DOHH2 (cell line): ENCODE results near the gene CLCN6.

Source experiments
- H3F3A ChIP-seq: fragments of 200-600 bp; sonication (generic), shearing (Covaris generic); 2 replicates; pipeline ENCODE4 v1.6.0; 2016; ENCODE audit warnings: antibody characterized with exemption, mild to moderate bottlenecking; ENCODE audit not compliant: control insufficient read depth, insufficient read depth
- H3K27ac ChIP-seq: fragments of 200-600 bp; sonication (generic); 2 replicates; pipeline ENCODE4 v1.5.1; 2014; ENCODE audit warnings: low read depth, mild to moderate bottlenecking, low read length, moderate library complexity
- H3K27me3 ChIP-seq: fragments of 200-600 bp; sonication (generic); 2 replicates; pipeline ENCODE4 v1.6.1; 2014; ENCODE audit warnings: mild to moderate bottlenecking, low read length, mixed read lengths; ENCODE audit not compliant: control insufficient read depth
- H3K36me3 ChIP-seq: fragments of 200-600 bp; sonication (generic); 2 replicates; pipeline ENCODE4 v1.6.1; 2014; ENCODE audit warnings: mild to moderate bottlenecking, low read length, moderate library complexity, mixed read lengths; ENCODE audit not compliant: control insufficient read depth
- H3K4me1 ChIP-seq: fragments of 200-600 bp; sonication (generic); 2 replicates; pipeline ENCODE4 v1.6.1; 2014; ENCODE audit warnings: mild to moderate bottlenecking, low read length, mixed read lengths; ENCODE audit not compliant: control insufficient read depth
- H3K4me2 ChIP-seq: fragments of 200-600 bp; sonication (generic); 2 replicates; pipeline ENCODE4 v1.6.0; 2014; ENCODE audit warnings: mild to moderate bottlenecking, low read length, moderate library complexity
- H3K4me3 ChIP-seq: fragments of 200-600 bp; sonication (generic); 2 replicates; pipeline ENCODE4 v1.5.1; 2014; ENCODE audit warnings: mild to moderate bottlenecking, low read length, mixed read lengths
- H3K79me2 ChIP-seq: fragments of 200-600 bp; sonication (generic); 2 replicates; pipeline ENCODE4 v1.6.1; 2014; ENCODE audit warnings: mild to moderate bottlenecking, low read length, mixed read lengths; ENCODE audit not compliant: control insufficient read depth
- H3K9me2 ChIP-seq: fragments of 200-600 bp; sonication (generic); replicated peaks from 2 replicates; pipeline ENCODE4 v1.6.1; 2014; ENCODE audit warnings: mild to moderate bottlenecking, low read length, mixed read lengths; ENCODE audit not compliant: control insufficient read depth
- H3K9me3 ChIP-seq: fragments of 200-600 bp; sonication (generic); 2 replicates; pipeline ENCODE4 v1.6.1; 2014; ENCODE audit warnings: antibody characterized with exemption, low read length, mixed read lengths; ENCODE audit not compliant: control insufficient read depth, insufficient read depth
- H4K20me1 ChIP-seq: fragments of 200-600 bp; sonication (generic); 2 replicates; pipeline ENCODE4 v1.6.0; 2014; ENCODE audit warnings: low read depth, mild to moderate bottlenecking, antibody characterized with exemption, low read length, moderate library complexity; ENCODE audit not compliant: control insufficient read depth, insufficient read depth
- EZH2phosphoT487 ChIP-seq: fragments of 200-600 bp; sonication (generic); IDR thresholded peaks from 2 replicates; pipeline ENCODE4 v1.6.1; 2017; ENCODE audit warnings: borderline replicate concordance, mild to moderate bottlenecking, antibody characterized with exemption, low read length, moderate library complexity, mixed read lengths
- TF ChIP-seq, protein P1 (sequence below): fragments of 200-600 bp; sonication (generic); IDR thresholded peaks from one replicate; pipeline ENCODE4 v1.5.1; 2014; ENCODE audit warnings: antibody characterized with exemption, mild to moderate bottlenecking, low read depth, low read length; ENCODE audit not compliant: poor library complexity, severe bottlenecking

Gene CLCN6

DNA sequence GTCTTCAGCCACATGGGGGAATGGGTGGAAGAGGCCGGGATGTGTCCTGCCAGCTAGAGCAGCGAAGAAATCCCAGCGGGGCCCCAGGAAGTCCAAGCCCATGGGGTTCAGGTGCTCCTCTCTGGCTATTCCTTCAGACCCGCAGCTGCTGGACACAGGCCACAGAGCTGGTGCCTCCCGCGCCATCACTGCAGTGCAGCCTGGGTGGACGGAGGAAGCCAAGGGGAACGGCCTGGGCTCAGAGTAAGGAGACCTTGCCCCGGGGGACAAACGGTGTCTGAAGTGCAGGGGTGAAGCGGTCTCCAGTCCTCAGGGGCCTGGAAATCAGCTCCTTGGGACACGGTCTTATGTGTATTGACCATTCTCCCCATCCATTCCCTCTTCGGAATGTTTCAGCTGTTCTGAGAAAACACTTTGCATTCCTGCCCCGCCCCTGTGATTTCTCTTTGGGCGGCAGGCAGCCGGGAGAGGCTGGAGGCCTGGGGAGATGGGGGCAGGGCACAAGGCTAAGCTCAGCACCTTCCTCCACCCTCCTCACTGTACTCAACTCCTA lies 18.7 kb upstream of the CLCN6 start:
- Histone ChIP-seq H3F3A (peaks cover 9% of the 10 kb centered on the region), H3K9me2 (no peaks in the 10 kb centered on the region), H3K27me3 (no peaks in the 10 kb centered on the region), H3K79me2 (no peaks in the 10 kb centered on the region), H4K20me1 (no peaks in the 10 kb centered on the region), H3K4me2 (no peak overlapping the region), H3K4me1 (peaks cover 35% of the 10 kb centered on the region), H3K9me3 (no peaks in the 10 kb centered on the region), H3K27ac (no peak overlapping the region), H3K4me3 (no peak overlapping the region), H3K36me3 (peaks cover 16% of the 10 kb centered on the region; the same call in 1 of the 2 replicates)
- TF ChIP-seq EZH2phosphoT487: no peak
- TF ChIP-seq, protein P1, sequence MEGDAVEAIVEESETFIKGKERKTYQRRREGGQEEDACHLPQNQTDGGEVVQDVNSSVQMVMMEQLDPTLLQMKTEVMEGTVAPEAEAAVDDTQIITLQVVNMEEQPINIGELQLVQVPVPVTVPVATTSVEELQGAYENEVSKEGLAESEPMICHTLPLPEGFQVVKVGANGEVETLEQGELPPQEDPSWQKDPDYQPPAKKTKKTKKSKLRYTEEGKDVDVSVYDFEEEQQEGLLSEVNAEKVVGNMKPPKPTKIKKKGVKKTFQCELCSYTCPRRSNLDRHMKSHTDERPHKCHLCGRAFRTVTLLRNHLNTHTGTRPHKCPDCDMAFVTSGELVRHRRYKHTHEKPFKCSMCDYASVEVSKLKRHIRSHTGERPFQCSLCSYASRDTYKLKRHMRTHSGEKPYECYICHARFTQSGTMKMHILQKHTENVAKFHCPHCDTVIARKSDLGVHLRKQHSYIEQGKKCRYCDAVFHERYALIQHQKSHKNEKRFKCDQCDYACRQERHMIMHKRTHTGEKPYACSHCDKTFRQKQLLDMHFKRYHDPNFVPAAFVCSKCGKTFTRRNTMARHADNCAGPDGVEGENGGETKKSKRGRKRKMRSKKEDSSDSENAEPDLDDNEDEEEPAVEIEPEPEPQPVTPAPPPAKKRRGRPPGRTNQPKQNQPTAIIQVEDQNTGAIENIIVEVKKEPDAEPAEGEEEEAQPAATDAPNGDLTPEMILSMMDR: no peak

DNA sequence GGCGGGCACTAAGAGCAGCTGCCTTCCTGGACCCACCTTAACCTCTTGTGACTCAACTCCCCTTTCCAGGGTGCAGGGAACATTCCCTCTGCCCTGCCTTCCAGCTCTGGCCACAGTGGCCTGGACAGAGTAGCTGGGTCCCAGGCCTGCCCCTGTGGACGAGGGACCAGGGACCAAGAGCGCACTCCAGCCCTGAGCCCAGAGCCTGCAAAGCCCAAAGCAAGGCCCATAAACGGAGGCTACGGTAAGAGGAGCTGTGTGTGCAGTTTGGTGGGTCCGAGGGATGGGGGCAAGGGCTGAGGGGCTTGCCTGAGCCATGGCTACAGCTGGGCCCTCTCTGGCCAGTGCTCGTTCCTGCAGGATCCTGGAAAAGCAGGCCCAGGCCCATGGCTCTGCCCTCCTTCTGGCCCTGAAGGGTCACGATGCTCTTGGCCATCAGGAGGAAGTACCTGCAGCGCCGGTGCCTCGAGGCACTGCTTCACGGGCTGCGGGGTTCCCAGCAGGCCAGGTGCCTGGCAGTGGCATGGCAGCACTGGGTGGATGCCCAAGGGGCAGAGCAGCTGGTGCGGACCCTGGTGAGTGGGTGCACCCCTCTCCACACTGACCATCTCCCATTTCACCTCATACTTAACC lies 18.1 kb upstream of the CLCN6 start:
- no peaks in the 10 kb centered on the region for H3K79me2 ChIP-seq
- H3K9me3 ChIP-seq: no peaks in the 10 kb centered on the region
- H3K9me2 ChIP-seq: no peaks in the 10 kb centered on the region
- no peaks in the 10 kb centered on the region for H4K20me1 ChIP-seq
- peaks cover 35% of the 10 kb centered on the region for H3K4me1 ChIP-seq
- H3K4me3 ChIP-seq: no peak overlapping the region
- TF ChIP-seq, protein P1: no peak
- TF ChIP-seq EZH2phosphoT487: no peak
- no peaks in the 10 kb centered on the region for H3K27me3 ChIP-seq
- peaks cover 20% of the 10 kb centered on the region; the same call in 1 of the 2 replicates for H3K36me3 ChIP-seq
- H3F3A ChIP-seq: peaks cover 9% of the 10 kb centered on the region
- H3K27ac ChIP-seq: no peak overlapping the region
- H3K4me2 ChIP-seq: no peak overlapping the region

DNA sequence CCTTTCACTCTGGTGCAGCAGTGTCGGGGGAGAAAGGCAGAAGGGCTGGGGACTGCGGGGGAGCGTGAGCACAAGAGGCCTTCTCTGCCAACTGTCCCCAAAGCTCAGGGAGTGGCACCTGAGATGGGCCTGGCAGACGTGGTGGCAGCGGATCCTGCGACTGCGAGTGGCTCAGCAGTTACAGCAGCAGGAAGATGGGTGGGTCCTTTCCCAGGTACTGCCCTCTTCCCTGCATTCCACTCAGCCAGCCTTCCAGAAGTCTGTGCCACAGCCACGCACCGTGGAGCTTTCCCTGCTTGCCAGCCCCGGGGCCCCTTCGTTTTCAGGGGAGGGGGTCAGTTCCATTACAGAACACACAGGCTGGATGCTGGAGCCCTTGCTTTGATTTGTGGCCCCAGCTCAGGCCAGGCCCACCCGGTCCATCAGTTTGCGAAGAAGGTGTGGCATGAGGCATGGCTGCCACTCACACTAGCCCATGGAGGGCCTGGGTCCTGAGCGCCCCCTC lies 17.4 kb upstream of the CLCN6 start:
- Histone ChIP-seq H3F3A (peaks cover 9% of the 10 kb centered on the region), H3K4me3 (no peak overlapping the region), H3K4me1 (peaks cover 35% of the 10 kb centered on the region), H4K20me1 (no peaks in the 10 kb centered on the region), H3K9me3 (no peaks in the 10 kb centered on the region), H3K79me2 (no peaks in the 10 kb centered on the region), H3K36me3 (peaks cover 21% of the 10 kb centered on the region; the same call in 1 of the 2 replicates), H3K9me2 (no peaks in the 10 kb centered on the region), H3K4me2 (no peak overlapping the region), H3K27ac (no peak overlapping the region), H3K27me3 (no peaks in the 10 kb centered on the region)
- TF ChIP-seq, protein P1: no peak
- no peak for TF ChIP-seq EZH2phosphoT487
